ENCODE data around the gene ENTPD2. TPM values are rescaled to one million over a fixed set of nuclear protein-coding genes. Genes with fewer than 3 reads are reported as not detected.

ENTPD2 gene
- total RNA-seq, 1 experiment from 2014 or later = 4.0 TPM

- Histone ChIP-seq H2BK120ac (ENCODE audit: low read depth, low read length, poor library complexity, severe bottlenecking) (no peak overlapping the region), H3K9me3 (ENCODE audit: control insufficient read depth, low read depth, low read length) (no peaks in the 10 kb centered on the region), H2BK12ac (ENCODE audit: insufficient read length, low read depth, low read length) (no peak overlapping the region), H3T11ph (ENCODE audit: low read length) (no peak overlapping the region), H4K91ac (ENCODE audit: insufficient read length, low read depth, low read length) (no peak overlapping the region), H3K4me1 (ENCODE audit: insufficient read depth, low read length) (peaks cover 5% of the 10 kb centered on the region; the same call in 1 of the 2 replicates), H2BK5ac (ENCODE audit: insufficient read length, low read length) (no peak overlapping the region), H3K56ac (ENCODE audit: insufficient read length, low read depth, low read length) (no peak overlapping the region), H4K20me1 (ENCODE audit: control insufficient read depth, insufficient read depth, insufficient read length) (peaks cover 4% of the 10 kb centered on the region), H2BK20ac (ENCODE audit: low read depth, low read length, poor library complexity, severe bottlenecking) (no peak overlapping the region), H3K4ac (ENCODE audit: low read depth, low read length) (no peak overlapping the region), H3K79me2 (ENCODE audit: insufficient read depth, low read length) (no peaks in the 10 kb centered on the region), H2AK5ac (ENCODE audit: insufficient read length, low read length) (no peak overlapping the region), H3K23me2 (ENCODE audit: insufficient read length, low read depth, low read length, poor library complexity, severe bottlenecking) (no peaks in the 10 kb centered on the region), H3K23ac (ENCODE audit: insufficient read length, low read depth, low read length) (no peak overlapping the region), H3K27ac (ENCODE audit: insufficient read length, low read depth, low read length) (no peak overlapping the region), H2AFZ (ENCODE audit: low read length) (no peak overlapping the region), H3K4me2 (ENCODE audit: insufficient read depth, insufficient read length, low read length) (peak overlapping the region; percentile 35), H2BK15ac (ENCODE audit: low read depth, low read length) (no peak overlapping the region), H3K18ac (ENCODE audit: insufficient read length, low read depth, low read length) (no peak overlapping the region), H3K9ac (ENCODE audit: extremely low read depth, insufficient read length, low read length) (no peak overlapping the region), H4K5ac (ENCODE audit: insufficient read length, low read depth, low read length) (no peak overlapping the region), H3K14ac (ENCODE audit: insufficient read depth, low read length) (no peak overlapping the region), H4K8ac (replicated peaks; ENCODE audit: insufficient read length, low read depth, low read length) (no peak overlapping the region), H3K79me1 (ENCODE audit: insufficient read depth, low read depth, low read length, poor library complexity, severe bottlenecking) (no peaks in the 10 kb centered on the region), H3K27me3 (ENCODE audit: insufficient read depth, low read length) (no peaks in the 10 kb centered on the region)
- no CpG with 5 or more reads among the region's 52 CpGs for WGBS (ENCODE audit: extremely low coverage, insufficient read length, low lambda C conversion rate)
- no peak for DNase-seq
- Mint-ChIP-seq H3K27me3 (ENCODE audit: low read depth) (peaks cover 4% of the 10 kb centered on the region; the same call in 1 of the 2 replicates), H3K9me3 (no peaks in the 10 kb centered on the region; a peak in 1 of 5 replicates), H3K27ac (no peak overlapping the region), H3K4me3 (peak overlapping the region; percentile 58 to 75), H3K36me3 (ENCODE audit: insufficient read depth in 1 of 3, low read depth in 3 of 3) (peaks cover 0 to 4% (median 3%) of the 10 kb centered on the region in 3 experiments; a peak in 4 of 7 replicates), H3K4me1 (peaks cover 15 to 24% of the 10 kb centered on the region in 2 experiments)
- TF ChIP-seq CTCF (conservative IDR thresholded peaks at IDR 0.05) = no peak
These were observed 15.7 kb upstream of the ENTPD2 start for GRCh38 chr9:137069508-137070091.

Data from H9 (cell line).